OCI-LY3 (cell line): ENCODE data around the gene MINK1.

ENCODE experiments used
- H2AFZ ChIP-seq: fragments of 200-600, 300-600 bp; shearing (Covaris generic); 2 replicates; pipeline ENCODE4 v1.6.0; 2014; ENCODE audit warnings: antibody characterized with exemption, low read depth, low read length
- H3K27ac ChIP-seq: fragments of 200-600, 300-600 bp; sonication (generic); 2 replicates; pipeline ENCODE4 v1.5.1; 2014; ENCODE audit warnings: mild to moderate bottlenecking, low read length, moderate library complexity, mixed read lengths
- H3K27me3 ChIP-seq: fragments of 200-600, 300-600 bp; sonication (generic); 2 replicates; pipeline ENCODE4 v1.6.1; 2014; ENCODE audit warnings: low read depth, low read length, mixed read lengths
- H3K36me3 ChIP-seq: fragments of 200-600, 300-600 bp; sonication (generic); replicated peaks from 2 replicates; pipeline ENCODE3; 2014; ENCODE audit warnings: low read depth, low read length, mixed read lengths
- H3K4me1 ChIP-seq: fragments of 300-600, 200-600 bp; sonication (generic); 2 replicates; pipeline ENCODE4 v1.6.1; 2014; ENCODE audit warnings: low read length, mixed read lengths
- H3K4me2 ChIP-seq: fragments of 200-600, 300-600 bp; sonication (generic); 2 replicates; pipeline ENCODE4 v1.6.1; 2014; ENCODE audit warnings: low read length, mixed read lengths
- H3K4me3 ChIP-seq: fragments of 300-600, 200-600 bp; sonication (generic); 2 replicates; pipeline ENCODE4 v1.5.1; 2014; ENCODE audit warnings: antibody characterized with exemption, mild to moderate bottlenecking, low read length, moderate library complexity
- H3K79me2 ChIP-seq: fragments of 300-600, 200-600 bp; shearing (Covaris generic); 2 replicates; pipeline ENCODE4 v1.6.1; 2014; ENCODE audit warnings: mild to moderate bottlenecking, low read length, mixed read lengths
- H3K9ac ChIP-seq: fragments of 300-600, 200-600 bp; shearing (Covaris generic); 2 replicates; pipeline ENCODE4 v1.6.0; 2014; ENCODE audit warnings: mild to moderate bottlenecking, low read length, moderate library complexity
- H3K9me3 ChIP-seq: fragments of 200-600, 300-600 bp; shearing (Covaris generic); 2 replicates; pipeline ENCODE4 v1.6.1; 2014; ENCODE audit warnings: low read length, mixed read lengths; ENCODE audit not compliant: insufficient read depth
- H4K20me1 ChIP-seq: fragments of 200-600, 300-600 bp; sonication (generic); 2 replicates; pipeline ENCODE4 v1.6.1; 2016; ENCODE audit warnings: low read length, mixed read lengths; ENCODE audit not compliant: insufficient read depth
- EZH2phosphoT487 ChIP-seq: fragments of 200-600 bp; shearing (Covaris generic); IDR thresholded peaks from 2 replicates; pipeline ENCODE4 v1.6.1; 2018; ENCODE audit warnings: antibody characterized with exemption, mixed run types, low read depth
- TF ChIP-seq, protein P1 (sequence below): fragments of 200-600, 300-600 bp; sonication (generic); IDR thresholded peaks from 2 replicates; pipeline ENCODE4 v1.5.1; 2014; ENCODE audit warnings: antibody characterized with exemption, low read length, low read depth

MINK1 gene

DNA sequence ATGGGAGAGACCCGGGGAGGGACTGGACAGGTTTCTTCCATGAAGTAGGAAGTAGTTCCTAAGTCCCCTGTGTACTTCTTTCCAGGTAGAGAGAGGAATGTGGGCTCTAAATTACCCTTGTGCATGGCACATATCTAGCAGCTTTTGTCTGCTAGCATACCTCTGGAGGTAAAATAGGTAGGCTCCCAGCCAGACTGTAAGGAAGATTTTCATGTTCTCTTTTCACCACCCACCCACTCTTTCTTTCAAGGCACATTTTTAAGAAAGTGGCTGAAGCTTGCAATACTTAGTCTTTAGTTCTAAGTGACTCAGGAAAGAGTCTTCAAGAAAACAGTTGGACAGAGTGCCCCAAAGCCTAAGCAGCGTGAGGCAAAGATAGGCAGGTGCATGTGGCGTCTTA, 9.2 kb downstream of the MINK1 start:
- Histone ChIP-seq H3K27me3 (no peaks in the 10 kb centered on the region), H3K9me3 (no peaks in the 10 kb centered on the region), H3K4me3 (no peak overlapping the region), H3K79me2 (peaks cover 59% of the 10 kb centered on the region), H2AFZ (no peak overlapping the region), H3K4me1 (peaks cover 19% of the 10 kb centered on the region), H3K9ac (no peak overlapping the region), H3K36me3 (peaks cover 2% of the 10 kb centered on the region), H3K27ac (no peak overlapping the region), H4K20me1 (peaks cover 19% of the 10 kb centered on the region; the same call in 1 of the 2 replicates), H3K4me2 (no peak overlapping the region)
- TF ChIP-seq, protein P1, sequence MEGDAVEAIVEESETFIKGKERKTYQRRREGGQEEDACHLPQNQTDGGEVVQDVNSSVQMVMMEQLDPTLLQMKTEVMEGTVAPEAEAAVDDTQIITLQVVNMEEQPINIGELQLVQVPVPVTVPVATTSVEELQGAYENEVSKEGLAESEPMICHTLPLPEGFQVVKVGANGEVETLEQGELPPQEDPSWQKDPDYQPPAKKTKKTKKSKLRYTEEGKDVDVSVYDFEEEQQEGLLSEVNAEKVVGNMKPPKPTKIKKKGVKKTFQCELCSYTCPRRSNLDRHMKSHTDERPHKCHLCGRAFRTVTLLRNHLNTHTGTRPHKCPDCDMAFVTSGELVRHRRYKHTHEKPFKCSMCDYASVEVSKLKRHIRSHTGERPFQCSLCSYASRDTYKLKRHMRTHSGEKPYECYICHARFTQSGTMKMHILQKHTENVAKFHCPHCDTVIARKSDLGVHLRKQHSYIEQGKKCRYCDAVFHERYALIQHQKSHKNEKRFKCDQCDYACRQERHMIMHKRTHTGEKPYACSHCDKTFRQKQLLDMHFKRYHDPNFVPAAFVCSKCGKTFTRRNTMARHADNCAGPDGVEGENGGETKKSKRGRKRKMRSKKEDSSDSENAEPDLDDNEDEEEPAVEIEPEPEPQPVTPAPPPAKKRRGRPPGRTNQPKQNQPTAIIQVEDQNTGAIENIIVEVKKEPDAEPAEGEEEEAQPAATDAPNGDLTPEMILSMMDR = no peak
- no peak for TF ChIP-seq EZH2phosphoT487

DNA sequence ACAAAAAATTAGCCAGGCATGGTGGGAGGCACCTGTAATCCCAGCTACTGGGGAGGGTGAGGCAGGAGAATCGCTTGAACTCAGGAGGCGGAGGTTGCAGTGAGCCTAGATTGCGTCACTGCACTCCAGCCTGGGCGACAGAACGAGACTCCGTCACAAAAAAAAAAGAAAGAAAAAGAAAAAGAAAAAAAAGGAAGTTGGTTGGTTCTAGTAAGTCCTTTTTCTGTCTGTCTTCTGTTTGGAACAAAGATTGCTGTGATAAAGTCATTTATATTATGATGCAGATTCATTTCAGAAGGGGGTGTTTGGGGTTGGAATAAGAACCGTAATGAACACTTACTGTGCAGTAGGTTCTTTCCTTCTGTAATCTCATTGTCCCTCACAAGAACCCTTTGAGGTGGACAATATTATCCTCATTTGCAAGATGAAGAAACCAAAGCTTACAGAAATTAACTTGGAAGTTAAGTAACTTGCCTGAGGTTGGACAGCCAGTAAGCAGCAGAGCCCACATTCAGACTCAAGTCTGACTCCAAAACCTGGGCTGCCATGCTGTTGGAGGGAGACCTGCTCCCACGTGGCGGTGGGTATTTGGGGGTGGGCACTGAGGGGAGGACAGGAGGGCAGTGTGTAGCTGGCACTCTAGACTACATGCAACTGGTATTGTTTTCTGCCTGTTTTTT, 10.3 kb downstream of the MINK1 start:
- Histone ChIP-seq H3K9me3 (no peaks in the 10 kb centered on the region), H3K27me3 (no peaks in the 10 kb centered on the region), H4K20me1 (peaks cover 17% of the 10 kb centered on the region; the same call in 1 of the 2 replicates), H2AFZ (no peak overlapping the region), H3K36me3 (peaks cover 2% of the 10 kb centered on the region), H3K4me1 (peaks cover 19% of the 10 kb centered on the region), H3K4me3 (no peak overlapping the region), H3K79me2 (peaks cover 52% of the 10 kb centered on the region), H3K27ac (no peak overlapping the region), H3K4me2 (no peak overlapping the region), H3K9ac (no peak overlapping the region)
- TF ChIP-seq, protein P1 = no peak
- TF ChIP-seq EZH2phosphoT487 = no peak

DNA sequence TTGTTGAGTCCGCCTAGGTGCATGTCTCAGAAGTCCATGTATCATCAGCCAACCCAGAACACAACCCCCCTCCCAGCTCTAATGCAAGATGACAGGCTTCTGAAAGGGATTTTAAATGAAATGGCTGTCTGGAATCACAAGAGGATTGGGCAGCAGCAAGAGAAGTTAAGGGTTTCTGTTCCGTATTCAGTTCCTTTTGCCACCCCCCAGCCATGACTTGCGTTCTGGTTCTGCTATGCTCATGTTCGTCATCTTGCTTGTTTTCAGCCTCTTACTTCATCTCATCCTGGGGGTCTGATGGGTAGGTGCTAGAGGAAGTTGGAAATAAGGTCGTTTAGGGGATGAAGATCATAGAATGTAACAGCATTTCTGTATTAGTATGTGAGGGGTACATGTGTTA, 12.0 kb downstream of the MINK1 start:
- peak overlapping the region; percentile 50 for H3K4me3 ChIP-seq
- H3K27me3 ChIP-seq = no peaks in the 10 kb centered on the region
- peak overlapping the region; percentile 44; the same call in 1 of the 2 replicates for H3K9ac ChIP-seq
- H3K4me2 ChIP-seq = peak overlapping the region; percentile 83
- H4K20me1 ChIP-seq = peaks cover 16% of the 10 kb centered on the region; the same call in 1 of the 2 replicates
- no peak overlapping the region for H2AFZ ChIP-seq
- H3K27ac ChIP-seq = peak overlapping the region; percentile 78
- TF ChIP-seq, protein P1 = no peak
- no peak for TF ChIP-seq EZH2phosphoT487
- no peaks in the 10 kb centered on the region for H3K9me3 ChIP-seq
- peaks cover 19% of the 10 kb centered on the region for H3K4me1 ChIP-seq
- H3K79me2 ChIP-seq = peaks cover 41% of the 10 kb centered on the region
- peaks cover 2% of the 10 kb centered on the region for H3K36me3 ChIP-seq

DNA sequence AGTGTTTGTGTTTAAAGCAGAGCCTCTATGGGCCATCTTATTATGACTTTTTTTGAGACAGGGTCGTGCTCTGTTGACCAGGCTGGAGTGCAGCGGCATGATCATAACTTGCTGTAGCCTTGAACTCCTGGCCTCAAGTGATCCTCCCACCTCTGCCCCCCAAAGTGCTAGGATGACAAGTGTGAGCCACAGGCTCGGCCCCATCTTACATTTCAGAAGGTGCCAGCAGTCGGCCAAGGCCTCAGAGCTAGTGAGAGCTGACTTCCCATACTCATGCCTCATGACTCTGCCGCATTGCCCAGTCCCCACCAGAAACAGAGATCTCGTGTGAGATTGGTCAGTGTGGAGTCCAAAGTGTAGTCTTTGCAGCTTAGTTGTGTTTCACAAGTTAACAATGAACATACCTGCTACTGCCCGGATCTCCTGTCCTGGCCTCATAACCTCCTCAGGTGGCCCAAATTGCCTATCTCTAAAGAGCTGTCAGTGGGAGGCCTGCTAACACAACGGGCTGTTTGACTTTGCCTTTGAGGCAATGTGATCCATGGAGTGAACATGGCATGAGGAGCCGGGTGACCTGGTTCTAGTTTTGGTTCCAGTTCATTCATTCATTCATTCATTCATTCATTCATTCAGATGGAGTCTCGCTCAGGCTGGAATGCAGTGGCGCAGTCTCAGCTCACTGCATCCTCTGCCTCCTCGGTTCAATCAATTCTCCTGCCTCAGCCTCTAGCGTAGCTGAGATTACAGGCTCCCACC, 13.7 kb downstream of the MINK1 start:
- peaks cover 19% of the 10 kb centered on the region for H3K4me1 ChIP-seq
- H3K4me2 ChIP-seq = no peak overlapping the region
- H2AFZ ChIP-seq = no peak overlapping the region
- no peak overlapping the region for H3K27ac ChIP-seq
- H3K4me3 ChIP-seq = no peak overlapping the region
- H4K20me1 ChIP-seq = peaks cover 11% of the 10 kb centered on the region; the same call in 1 of the 2 replicates
- peaks cover 29% of the 10 kb centered on the region for H3K79me2 ChIP-seq
- H3K27me3 ChIP-seq = no peaks in the 10 kb centered on the region
- H3K9ac ChIP-seq = no peak overlapping the region
- no peaks in the 10 kb centered on the region for H3K9me3 ChIP-seq
- TF ChIP-seq, protein P1 = no peak
- no peak for TF ChIP-seq EZH2phosphoT487
- peaks cover 2% of the 10 kb centered on the region for H3K36me3 ChIP-seq
